Superior temporal gyrus (tissue), 1 donor: ENCODE results near the gene NLRP3.
"Not testable (repeated sequence)": the region's sequence is repeated elsewhere in the genome, so short reads cannot be mapped to it uniquely, and the experiment has no call there.

ENCODE experiments used
- DNase-seq: peaks from one replicate; pipeline ENCODE4 v3.0.0-alpha.2; 2016; ENCODE audit errors: extremely low spot score

Gene NLRP3

GRCh38 chr1:247469141-247469535, 53.2 kb downstream of the NLRP3 start:
- DNase-seq, result no peak

GRCh38 chr1:247470942-247471429, 55.0 kb downstream of the NLRP3 start:
- DNase-seq, result not testable (repeated sequence)

GRCh38 chr1:247471445-247472016, 55.6 kb downstream of the NLRP3 start:
- DNase-seq, result no peak

DNA sequence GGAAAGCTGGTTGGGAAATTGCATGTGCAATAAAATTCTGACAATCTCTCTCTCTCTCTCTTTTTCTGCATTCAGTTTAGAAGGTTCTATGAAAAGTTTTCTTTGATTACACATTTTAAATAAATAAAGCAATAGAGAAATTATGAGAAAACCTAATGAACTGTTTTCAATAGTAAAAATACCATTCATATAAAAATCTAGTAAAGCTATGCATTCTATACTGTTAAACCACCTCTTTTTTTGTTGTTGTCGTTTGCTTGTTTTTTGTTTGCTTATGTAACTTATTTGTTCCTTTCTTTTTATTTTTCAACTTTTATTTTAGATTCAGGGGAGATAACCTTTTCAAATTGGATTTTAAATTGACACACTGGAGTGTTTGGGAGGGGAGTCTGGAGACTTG, 56.1 kb downstream of the NLRP3 start:
- no peak for DNase-seq

GRCh38 chr1:247474367-247474766, 58.4 kb downstream of the NLRP3 start:
- no peak for DNase-seq

- no peak for DNase-seq
These were observed 59.8 kb downstream of the NLRP3 start for GRCh38 chr1:247475793-247476192.

DNA sequence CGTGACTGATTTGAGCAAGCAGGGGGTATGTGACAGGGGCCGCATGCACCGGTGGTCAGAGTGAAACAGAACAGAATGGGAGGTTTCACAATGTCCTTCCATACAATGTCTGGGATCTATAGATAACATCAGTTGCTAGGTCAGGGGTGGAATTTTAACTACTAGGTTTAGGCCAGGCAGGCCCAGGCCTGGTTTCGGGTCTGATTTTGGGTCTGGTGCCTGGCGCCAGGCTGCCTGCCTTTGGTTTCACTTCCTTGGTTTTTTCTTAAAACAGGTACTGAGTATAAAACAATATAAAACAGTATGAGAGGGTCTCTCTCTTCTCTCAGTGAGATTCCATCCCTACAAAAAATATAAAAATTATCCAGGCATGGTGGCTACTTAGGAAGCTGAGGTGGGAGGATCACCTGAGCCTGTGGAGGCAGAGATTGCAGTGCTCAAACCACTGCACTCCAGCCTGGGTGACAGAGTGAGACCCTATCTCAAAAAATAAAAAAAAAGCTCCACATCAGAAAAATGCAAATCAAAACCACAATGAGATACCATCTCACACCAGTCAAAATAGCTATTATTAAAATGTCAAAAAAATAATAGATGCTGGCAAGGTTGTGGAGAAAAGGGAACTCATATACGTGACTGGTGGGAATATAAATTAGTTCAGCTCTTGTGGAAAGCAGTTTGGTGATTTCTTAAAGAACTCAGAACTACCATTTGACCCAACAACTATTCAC, 60.5 kb downstream of the NLRP3 start:
- DNase-seq, result not testable (repeated sequence)

- DNase-seq, result no peak
These were observed 66.8 kb downstream of the NLRP3 start for GRCh38 chr1:247482747-247483146.

- DNase-seq, result peak; percentile 73
These were observed 71.1 kb downstream of the NLRP3 start for GRCh38 chr1:247487057-247487456.

DNA sequence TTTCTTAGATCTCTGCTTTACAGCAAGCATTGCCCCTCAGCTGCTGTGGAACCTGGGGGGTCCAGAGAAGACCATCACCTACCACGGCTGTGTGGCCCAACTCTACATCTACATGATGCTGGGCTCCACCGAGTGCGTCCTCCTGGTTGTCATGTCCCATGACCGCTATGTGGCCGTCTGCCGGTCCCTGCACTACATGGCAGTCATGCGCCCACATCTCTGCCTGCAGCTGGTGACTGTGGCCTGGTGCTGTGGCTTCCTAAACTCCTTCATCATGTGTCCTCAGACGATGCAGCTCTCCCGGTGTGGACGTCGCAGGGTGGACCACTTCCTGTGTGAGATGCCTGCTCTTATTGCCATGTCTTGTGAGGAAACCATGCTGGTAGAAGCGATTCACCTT, 75.4 kb downstream of the NLRP3 start:
- DNase-seq, result no peak

- no peak for DNase-seq
These were observed 77.1 kb downstream of the NLRP3 start for GRCh38 chr1:247493106-247493505.

DNA sequence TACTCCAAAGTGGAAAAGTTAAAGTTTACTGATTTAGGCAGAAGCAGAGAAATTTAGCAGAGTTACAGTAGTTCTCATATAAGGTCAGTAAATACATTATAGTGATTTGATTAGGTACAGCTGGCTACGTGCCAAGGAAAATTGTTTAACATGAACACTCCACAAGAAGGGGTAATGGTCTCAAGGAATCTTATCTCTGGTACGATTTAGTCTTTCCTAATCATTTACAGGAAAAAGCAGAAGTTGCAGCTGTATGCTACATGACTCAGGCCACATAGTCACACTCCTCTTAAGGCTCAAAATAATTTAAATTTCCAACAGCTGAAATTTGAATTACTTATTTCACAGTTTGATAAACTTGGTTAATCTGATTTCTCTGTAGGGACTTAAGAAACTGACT, 78.8 kb downstream of the NLRP3 start:
- no peak for DNase-seq

DNA sequence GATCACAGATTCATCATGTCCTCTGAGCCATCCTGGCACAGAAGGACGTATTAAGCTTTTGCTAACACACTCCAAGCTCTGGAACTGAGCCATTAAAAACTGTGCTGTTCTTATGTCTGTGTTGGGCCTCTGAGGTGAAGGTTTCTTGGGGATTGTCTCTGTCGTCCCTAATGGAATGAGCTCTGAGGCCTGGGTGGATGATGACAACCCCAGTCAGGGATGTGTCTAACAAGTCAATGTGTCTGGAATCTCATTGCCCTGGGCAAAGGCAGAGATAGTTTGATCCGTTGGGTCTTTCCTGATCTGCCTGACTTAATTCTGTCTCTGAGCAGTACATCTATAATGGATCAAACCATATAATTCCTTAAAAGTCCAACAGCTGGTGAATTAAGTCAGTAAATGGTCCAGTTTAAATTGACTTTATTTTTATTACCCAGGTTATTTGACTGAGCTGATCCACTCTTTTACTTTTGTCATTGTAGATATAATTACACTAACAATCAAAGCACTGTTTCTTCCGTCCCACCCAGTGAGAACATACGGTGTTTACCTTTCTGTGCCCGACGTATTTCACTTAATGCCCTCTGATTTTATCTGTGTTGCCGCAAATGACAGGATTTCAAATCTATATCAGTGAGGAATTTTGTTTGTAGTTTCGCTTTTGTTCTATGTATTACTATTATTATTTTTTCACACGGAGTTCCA, 80.8 kb downstream of the NLRP3 start:
- no peak for DNase-seq
